Liver (tissue), 9 donors: ENCODE results near the gene CATSPER1. TPM values are rescaled to one million over a fixed set of nuclear protein-coding genes. Genes with fewer than 3 reads are reported as not detected.
"Not testable (repeated sequence)": the region's sequence is repeated elsewhere in the genome, so short reads cannot be mapped to it uniquely, and the experiment has no call there.

Source experiments
- DNase-seq: peaks from one replicate; pipeline ENCODE4 v3.0.0-alpha.2; 2017; ENCODE audit warnings: low spot score
- H3K27ac ChIP-seq, 2 donors: one replicate each; pipeline ENCODE4 v1.7.0; 2013; ENCODE audit warnings: inconsistent platforms in 2 of 2, low read length in 2 of 2, control low read depth in 1 of 2, low read depth in 1 of 2, mild to moderate bottlenecking in 1 of 2
- H3K27me3 ChIP-seq, 4 donors: one replicate each; pipeline versions ENCODE4 v1.6.1 to v1.7.0; 2013; ENCODE audit warnings: low read length in 3 of 4, inconsistent platforms in 1 of 4, mild to moderate bottlenecking in 1 of 4, moderate library complexity in 1 of 4; ENCODE audit not compliant: control insufficient read depth in 4 of 4, insufficient read depth in 4 of 4
- H3K36me3 ChIP-seq, 4 donors: one replicate each; pipeline versions ENCODE4 v1.6.1 to v1.7.0; 2013; ENCODE audit warnings: low read length in 3 of 4, mild to moderate bottlenecking in 3 of 4, low read depth in 1 of 4, moderate library complexity in 1 of 4; ENCODE audit not compliant: control insufficient read depth in 4 of 4, insufficient read depth in 3 of 4
- H3K4me1 ChIP-seq, 4 donors: one replicate each; pipeline versions ENCODE4 v1.6.1 to v1.7.0; 2013; ENCODE audit warnings: low read length in 3 of 4, mild to moderate bottlenecking in 3 of 4, moderate library complexity in 1 of 4; ENCODE audit not compliant: control insufficient read depth in 4 of 4, insufficient read depth in 4 of 4
- H3K4me3 ChIP-seq, 3 donors: one replicate each; pipeline versions ENCODE4 v1.6.1 to v1.7.0; 2013; ENCODE audit warnings: low read length in 3 of 3, control low read depth in 1 of 3, low read depth in 1 of 3, mild to moderate bottlenecking in 1 of 3
- H3K9ac ChIP-seq, 2 donors: one replicate each; pipeline ENCODE4 v1.7.0; 2013; ENCODE audit warnings: low read length in 2 of 2, mild to moderate bottlenecking in 2 of 2, moderate library complexity in 2 of 2, control low read depth in 1 of 2, low read depth in 1 of 2
- H3K9me3 ChIP-seq, 4 donors: one replicate each; pipeline versions ENCODE4 v1.6.1 to v1.7.0; 2013; ENCODE audit warnings: low read length in 3 of 4; ENCODE audit not compliant: control insufficient read depth in 4 of 4
- EGR1 ChIP-seq, 2 donors: IDR thresholded peaks; 2 replicates each; pipeline ENCODE4 v1.6.1; 2016 to 2018; ENCODE audit warnings: antibody characterized with exemption in 2 of 2, low read depth in 2 of 2
- FOXA1 ChIP-seq: IDR thresholded peaks from 2 replicates; pipeline ENCODE4 v1.6.1; 2016; ENCODE audit warnings: antibody characterized with exemption
- FOXA2 ChIP-seq: IDR thresholded peaks from 2 replicates; pipeline ENCODE4 v1.6.1; 2016; ENCODE audit warnings: antibody characterized with exemption
- HNF4A ChIP-seq, 2 donors: conservative IDR thresholded peaks; 2 replicates each; pipeline ENCODE4 v1.6.1; 2016; ENCODE audit warnings: antibody characterized with exemption in 2 of 2, mild to moderate bottlenecking in 2 of 2
- JUND ChIP-seq, 2 donors: IDR thresholded peaks; 2 replicates each; pipeline ENCODE4 v1.6.1; 2016; ENCODE audit warnings: antibody characterized with exemption in 2 of 2
- RAD21 ChIP-seq, 2 donors: IDR thresholded peaks; 2 replicates each; pipeline ENCODE4 v1.6.1; 2016; ENCODE audit warnings: antibody characterized with exemption in 2 of 2, mild to moderate bottlenecking in 2 of 2
- YY1 ChIP-seq: IDR thresholded peaks from 2 replicates; pipeline ENCODE4 v1.6.1; 2016; ENCODE audit warnings: antibody characterized with exemption, mild to moderate bottlenecking
- WGBS: extraction: QIAGEN DNeasy Blood & Tissue Kit; methylation state at CpG from one replicate; pipeline ENCODE4 v1.1.7; 2013; 5-methylcytosine and 5-hydroxymethylcytosine counted together
- polyA plus RNA-seq, 2 donors: library from polyadenylated mRNA; stranded (reverse) in 1 of 2; unstranded in 1 of 2; fragments of 200-250 nt in 1 of 2; fragments of >200 nt in 1 of 2; fragmentation: Nextera tagmentation in 1 of 2; extraction: Ambion mirVana in 1 of 2; gene quantifications; one replicate each; pipeline versions ENCODE4 v1.2.1 to v1.2.3, GENCODE V29; 2013 to 2015
- total RNA-seq, 2 donors: library from RNA; depleted of rRNA; stranded (reverse); fragments of >200 nt; gene quantifications; one replicate each; pipeline ENCODE4 v1.2.3, GENCODE V29; 2014
- TF ChIP-seq, protein P1 (sequence below): IDR thresholded peaks from 2 replicates; pipeline ENCODE4 v1.6.1; 2016; ENCODE audit warnings: antibody characterized with exemption, mild to moderate bottlenecking
- TF ChIP-seq, protein P2 (sequence below): IDR thresholded peaks from 2 replicates; pipeline ENCODE4 v1.6.1; 2016; ENCODE audit warnings: antibody characterized with exemption
- TF ChIP-seq, protein P3 (sequence below): fragments of 150-350 bp; IDR thresholded peaks from 2 replicates; pipeline ENCODE4 v1.5.1; 2017; ENCODE audit warnings: improper control_type of control experiment, low read depth, low read length; ENCODE audit not compliant: missing input control
- donor health status: healthy.
- donor health status: healthy.
- donor health status: healthy.
- donor health status: healthy.
- donor health status: healthy.

The CATSPER1 gene
- total and polyA plus RNA-seq, 4 donors = 0.17 TPM; not detected in 3

DNA sequence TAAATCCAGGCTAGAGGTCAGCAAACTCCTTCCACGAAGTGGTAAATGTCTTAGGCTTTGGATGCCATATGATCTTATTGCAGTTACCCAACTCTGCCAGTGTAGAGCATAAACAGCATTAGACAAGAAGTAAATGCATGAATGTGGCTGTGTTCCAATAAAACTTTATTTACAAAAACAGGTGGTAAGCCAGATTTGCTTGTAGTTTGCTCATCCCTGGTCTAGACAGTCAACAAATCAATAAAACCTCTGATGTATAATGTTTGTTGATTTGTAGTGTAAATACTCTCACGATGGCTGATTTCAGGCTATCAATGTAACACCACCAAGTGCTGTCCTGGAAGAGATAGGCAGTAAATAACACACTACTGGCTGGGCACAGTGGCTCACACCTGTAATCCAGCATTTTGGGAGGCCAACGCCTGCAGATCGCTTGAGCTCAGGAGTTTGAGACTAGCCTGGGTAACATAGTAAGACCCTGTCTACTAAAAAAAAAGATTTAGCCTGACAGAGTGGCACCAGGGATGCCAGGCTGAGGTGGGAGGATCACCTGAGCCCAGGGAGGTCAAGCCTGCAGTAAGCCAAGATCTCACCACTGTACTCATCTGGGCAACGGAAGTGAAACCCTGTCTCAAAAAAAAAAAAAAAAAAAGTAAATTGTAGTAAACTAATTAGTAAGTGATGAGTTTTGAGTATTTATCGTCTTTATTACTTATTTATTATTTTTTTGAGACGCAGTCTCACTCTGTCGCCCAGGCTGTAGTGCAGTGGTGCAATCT, 6.9 kb upstream of the CATSPER1 start (continued):
- TF ChIP-seq, protein P1, sequence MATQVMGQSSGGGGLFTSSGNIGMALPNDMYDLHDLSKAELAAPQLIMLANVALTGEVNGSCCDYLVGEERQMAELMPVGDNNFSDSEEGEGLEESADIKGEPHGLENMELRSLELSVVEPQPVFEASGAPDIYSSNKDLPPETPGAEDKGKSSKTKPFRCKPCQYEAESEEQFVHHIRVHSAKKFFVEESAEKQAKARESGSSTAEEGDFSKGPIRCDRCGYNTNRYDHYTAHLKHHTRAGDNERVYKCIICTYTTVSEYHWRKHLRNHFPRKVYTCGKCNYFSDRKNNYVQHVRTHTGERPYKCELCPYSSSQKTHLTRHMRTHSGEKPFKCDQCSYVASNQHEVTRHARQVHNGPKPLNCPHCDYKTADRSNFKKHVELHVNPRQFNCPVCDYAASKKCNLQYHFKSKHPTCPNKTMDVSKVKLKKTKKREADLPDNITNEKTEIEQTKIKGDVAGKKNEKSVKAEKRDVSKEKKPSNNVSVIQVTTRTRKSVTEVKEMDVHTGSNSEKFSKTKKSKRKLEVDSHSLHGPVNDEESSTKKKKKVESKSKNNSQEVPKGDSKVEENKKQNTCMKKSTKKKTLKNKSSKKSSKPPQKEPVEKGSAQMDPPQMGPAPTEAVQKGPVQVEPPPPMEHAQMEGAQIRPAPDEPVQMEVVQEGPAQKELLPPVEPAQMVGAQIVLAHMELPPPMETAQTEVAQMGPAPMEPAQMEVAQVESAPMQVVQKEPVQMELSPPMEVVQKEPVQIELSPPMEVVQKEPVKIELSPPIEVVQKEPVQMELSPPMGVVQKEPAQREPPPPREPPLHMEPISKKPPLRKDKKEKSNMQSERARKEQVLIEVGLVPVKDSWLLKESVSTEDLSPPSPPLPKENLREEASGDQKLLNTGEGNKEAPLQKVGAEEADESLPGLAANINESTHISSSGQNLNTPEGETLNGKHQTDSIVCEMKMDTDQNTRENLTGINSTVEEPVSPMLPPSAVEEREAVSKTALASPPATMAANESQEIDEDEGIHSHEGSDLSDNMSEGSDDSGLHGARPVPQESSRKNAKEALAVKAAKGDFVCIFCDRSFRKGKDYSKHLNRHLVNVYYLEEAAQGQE = no peak

DNA sequence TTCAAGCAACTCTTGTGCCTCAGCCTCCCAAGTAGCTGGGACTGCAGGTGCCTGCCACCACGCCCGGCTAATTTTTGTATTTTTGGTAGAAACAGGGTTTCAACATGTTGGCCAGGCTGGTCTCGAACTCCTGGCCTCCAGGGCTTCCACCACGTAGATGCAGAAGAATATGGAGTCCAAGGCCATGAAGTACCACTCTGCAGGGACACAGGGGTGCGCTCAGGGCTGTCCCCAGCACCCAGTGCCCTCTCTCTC, 3.2 kb downstream of the CATSPER1 start:
- H3K36me3 ChIP-seq, H3K4me1 ChIP-seq, H3K4me3 ChIP-seq, H3K27me3 ChIP-seq, H3K9ac ChIP-seq, H3K9me3 ChIP-seq, DNase-seq, H3K27ac ChIP-seq: not testable (repeated sequence)
- WGBS = 79% methylated on average over 5 of the region's 5 CpGs

DNA sequence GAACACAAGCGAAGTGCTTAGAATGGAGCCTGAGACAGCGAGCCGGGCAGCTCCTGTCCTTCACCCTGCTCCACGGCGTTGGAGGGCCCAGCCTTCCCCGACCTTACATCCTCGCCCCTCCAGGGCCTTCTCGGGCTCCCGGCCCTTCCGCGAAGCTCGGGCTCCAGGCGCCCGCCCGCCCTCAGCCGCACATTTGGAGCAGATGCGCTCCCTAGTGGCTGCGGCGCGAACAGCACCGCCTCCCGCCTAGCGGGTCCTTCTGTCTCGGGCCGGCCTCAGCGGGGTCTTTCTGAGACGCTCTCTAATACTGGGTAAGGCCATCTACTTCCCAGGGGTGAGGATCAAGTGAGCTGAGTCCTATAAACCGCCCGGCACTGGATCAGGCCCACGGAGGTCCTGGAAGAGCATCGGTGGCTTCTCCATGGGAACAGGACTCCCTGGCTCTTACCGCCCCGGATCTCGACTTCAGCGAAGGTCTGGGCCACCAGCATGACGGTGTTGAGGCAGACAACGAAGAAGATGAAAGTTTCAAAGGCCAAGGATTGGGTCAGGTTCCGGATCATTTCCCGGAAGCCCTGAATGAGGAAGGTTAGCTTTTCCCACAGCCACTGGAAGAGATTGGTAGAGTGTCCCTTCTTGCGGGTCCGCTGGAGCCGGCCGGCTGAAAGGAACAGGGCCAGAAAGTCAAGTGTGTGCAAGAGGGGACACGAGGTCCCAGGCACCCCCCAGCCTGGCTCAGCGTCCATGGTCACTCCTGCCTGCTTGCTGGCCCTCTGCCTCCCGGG, 3.7 kb downstream of the CATSPER1 start:
- TF ChIP-seq, protein P2, sequence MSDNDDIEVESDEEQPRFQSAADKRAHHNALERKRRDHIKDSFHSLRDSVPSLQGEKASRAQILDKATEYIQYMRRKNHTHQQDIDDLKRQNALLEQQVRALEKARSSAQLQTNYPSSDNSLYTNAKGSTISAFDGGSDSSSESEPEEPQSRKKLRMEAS = no peak
- TF ChIP-seq RAD21 (IDR thresholded peaks at IDR 0.05) = peak; percentile 72 to 79
- TF ChIP-seq, protein P3, sequence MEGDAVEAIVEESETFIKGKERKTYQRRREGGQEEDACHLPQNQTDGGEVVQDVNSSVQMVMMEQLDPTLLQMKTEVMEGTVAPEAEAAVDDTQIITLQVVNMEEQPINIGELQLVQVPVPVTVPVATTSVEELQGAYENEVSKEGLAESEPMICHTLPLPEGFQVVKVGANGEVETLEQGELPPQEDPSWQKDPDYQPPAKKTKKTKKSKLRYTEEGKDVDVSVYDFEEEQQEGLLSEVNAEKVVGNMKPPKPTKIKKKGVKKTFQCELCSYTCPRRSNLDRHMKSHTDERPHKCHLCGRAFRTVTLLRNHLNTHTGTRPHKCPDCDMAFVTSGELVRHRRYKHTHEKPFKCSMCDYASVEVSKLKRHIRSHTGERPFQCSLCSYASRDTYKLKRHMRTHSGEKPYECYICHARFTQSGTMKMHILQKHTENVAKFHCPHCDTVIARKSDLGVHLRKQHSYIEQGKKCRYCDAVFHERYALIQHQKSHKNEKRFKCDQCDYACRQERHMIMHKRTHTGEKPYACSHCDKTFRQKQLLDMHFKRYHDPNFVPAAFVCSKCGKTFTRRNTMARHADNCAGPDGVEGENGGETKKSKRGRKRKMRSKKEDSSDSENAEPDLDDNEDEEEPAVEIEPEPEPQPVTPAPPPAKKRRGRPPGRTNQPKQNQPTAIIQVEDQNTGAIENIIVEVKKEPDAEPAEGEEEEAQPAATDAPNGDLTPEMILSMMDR = peak; percentile 85
- no peak for TF ChIP-seq FOXA1
- Histone ChIP-seq H3K27me3 (no peaks in the 10 kb centered on the region), H3K4me3 (no peak overlapping the region), H3K9me3 (no peaks in the 10 kb centered on the region), H3K9ac (no peak overlapping the region), H3K27ac (no peak overlapping the region), H3K36me3 (no peaks in the 10 kb centered on the region), H3K4me1 (peaks cover 0 to 7% (median 2%) of the 10 kb centered on the region in 4 donors)
- WGBS = 15% methylated on average over 46 of the region's 46 CpGs
- DNase-seq = peak; percentile 88

DNA sequence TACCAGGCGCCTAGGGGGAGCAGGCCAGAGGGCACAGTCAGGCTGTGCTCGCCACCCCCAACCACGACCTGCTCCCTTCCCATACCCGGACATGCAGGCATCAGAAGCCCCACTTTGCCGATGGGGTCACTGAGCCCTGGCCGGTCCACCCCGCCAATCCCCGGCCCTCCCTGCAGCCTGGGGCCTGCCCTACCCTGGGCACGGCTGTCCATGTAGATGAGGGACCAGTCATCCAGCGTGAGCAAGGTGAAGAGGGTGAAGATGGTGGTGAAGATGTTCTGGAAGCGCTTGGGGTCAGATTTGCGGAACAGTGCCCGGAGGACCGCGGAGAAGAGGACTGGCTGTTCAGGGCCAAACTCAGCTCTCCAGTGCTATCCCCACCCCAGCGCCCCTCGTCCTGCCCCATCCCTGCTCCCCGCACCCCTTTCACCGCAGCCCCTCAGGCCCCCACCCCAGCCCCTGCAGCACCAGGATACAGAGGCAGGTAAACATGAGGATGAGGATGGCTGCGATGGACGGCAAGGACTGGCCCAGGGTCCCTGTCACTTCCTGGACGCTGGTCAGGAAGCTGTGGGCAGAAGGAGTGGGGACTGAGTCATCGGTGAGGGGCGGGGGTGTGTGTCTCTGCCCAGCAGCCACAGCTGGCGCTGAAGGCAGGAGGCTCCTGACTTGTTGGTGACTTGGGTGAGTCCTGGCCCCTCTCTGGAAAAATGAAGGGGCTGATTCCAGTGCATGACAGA, 5.5 kb downstream of the CATSPER1 start:
- H3K4me1 ChIP-seq = peaks cover 0 to 7% (median 3%) of the 10 kb centered on the region in 4 donors
- H3K27me3 ChIP-seq = no peaks in the 10 kb centered on the region
- DNase-seq = no peak
- H3K4me3 ChIP-seq = no peak overlapping the region
- TF ChIP-seq JUND (IDR thresholded peaks at IDR 0.05) (no peak), EGR1 (IDR thresholded peaks at IDR 0.05; ENCODE audit: low read depth in 2 of 2) (no peak), HNF4A (conservative IDR thresholded peaks at IDR 0.05) (no peak), FOXA2 (no peak), YY1 (no peak), FOXA1 (no peak)
- TF ChIP-seq, protein P2 = no peak
- 86% methylated on average over 25 of the region's 25 CpGs for WGBS
- H3K9me3 ChIP-seq = no peaks in the 10 kb centered on the region
- H3K36me3 ChIP-seq = no peaks in the 10 kb centered on the region
- H3K27ac ChIP-seq = no peak overlapping the region
- no peak overlapping the region for H3K9ac ChIP-seq
